NCI-H1048 (cell line): ENCODE measurements around the gene SMYD3.

Source experiments
- DNase-seq: peaks from one replicate; lab custom pipeline; 2025; lab: John Stamatoyannopoulos, UW

Gene SMYD3

DNA sequence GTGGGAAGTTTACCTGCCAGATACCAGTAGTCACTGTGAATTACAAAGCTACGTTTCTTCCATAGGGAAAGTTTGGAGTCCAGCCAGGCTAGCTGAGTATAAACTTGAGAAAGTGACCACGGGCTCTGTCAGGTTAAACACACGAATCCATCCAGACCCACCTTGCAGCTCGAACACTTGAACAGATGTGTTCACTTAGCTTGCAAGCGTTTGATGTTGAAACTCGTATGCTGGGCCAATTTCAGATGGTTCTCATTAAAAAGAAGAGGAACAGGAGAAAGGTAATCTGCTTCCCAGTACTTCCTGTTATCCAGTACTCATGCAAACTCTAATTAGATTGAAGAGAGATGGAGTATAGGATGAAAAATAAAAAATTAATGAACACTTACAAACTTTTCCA lies 636.4 kb downstream of the SMYD3 start:
- no peak for DNase-seq

DNA sequence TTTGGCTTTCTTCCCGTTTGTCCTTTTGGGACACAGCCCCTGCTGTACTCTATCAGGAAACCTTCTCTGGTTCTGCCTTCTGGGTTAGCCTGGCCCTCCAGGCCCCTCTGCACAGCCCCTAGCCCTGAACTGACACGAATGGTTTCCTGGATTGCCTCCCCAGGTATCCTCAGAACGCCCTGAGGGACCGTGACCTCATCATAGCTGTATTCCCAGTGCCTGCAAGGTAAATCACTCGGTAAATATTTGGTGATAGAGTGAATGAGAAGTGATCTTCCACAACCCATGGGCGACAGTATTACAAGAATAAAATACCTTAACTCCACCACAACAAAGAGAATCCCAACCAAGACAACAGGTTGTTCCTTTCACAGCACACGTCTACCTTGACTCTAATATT lies 637.2 kb downstream of the SMYD3 start:
- DNase-seq, result no peak

DNA sequence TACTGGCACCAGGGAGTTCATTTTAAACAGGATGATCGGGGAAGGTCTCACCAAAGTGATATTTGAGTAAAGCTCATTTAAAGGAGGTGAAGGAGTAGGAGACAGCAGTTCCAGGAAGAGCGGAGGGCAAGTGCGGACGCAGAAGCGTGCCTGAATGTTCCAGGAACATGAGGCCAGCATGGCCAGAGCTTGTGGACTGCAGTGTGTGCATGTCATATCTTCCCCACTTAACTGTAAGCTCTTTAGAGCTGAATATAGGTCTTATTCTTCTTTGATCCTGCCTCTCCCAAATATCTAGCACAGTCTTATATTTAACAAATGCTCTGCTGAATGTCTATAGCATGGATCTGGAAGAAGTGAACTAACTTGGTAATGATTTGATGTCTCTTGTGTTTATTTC lies 639.3 kb downstream of the SMYD3 start:
- no peak for DNase-seq

GRCh38 chr1:245864872-245865271 lies 642.2 kb downstream of the SMYD3 start:
- no peak for DNase-seq

- DNase-seq, result no peak
Measured at GRCh38 chr1:245863566-245864184, 643.4 kb downstream of the SMYD3 start.

GRCh38 chr1:245862812-245863540 lies 644.1 kb downstream of the SMYD3 start:
- no peak for DNase-seq

DNA sequence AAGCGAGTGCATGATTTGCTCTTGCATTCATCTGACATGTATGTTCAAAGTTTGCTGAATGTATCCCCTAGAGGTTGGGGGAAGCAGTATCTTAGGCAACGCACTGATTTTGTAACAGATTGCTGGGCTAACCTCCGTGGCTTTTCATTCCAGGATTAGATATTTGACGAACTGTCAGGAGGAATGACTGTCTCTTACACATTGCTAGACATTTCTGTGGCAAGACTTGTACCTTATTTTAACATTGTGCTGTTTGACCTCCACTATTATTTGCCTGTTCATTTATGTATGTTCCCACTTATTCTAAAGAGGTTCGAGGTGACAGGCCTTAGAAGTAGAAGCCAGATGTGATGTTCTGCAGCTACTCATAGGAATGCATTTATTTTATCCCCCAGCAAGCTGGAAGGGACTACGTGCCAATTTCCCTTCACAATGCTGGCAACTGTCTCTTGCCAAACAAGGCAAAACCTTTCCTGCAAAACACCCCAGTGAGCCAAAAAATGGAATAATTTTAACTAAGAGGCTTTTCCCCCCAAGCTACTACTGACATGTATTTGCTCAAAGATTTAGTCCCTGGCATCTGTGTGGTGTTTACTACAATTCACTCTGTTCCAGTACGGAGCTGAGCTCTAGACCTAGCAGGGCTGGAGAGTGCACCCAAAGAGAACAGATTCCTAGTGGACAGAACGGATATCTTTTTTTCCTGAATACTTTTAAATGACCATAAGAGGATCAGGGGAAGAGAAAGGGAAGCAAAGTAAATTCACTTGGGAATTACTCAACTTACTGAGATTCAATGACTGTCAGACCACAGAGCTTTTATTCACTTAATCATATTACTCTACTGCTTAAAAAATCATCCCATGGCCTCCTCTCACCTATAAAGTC lies 646.2 kb downstream of the SMYD3 start:
- no peak for DNase-seq

DNA sequence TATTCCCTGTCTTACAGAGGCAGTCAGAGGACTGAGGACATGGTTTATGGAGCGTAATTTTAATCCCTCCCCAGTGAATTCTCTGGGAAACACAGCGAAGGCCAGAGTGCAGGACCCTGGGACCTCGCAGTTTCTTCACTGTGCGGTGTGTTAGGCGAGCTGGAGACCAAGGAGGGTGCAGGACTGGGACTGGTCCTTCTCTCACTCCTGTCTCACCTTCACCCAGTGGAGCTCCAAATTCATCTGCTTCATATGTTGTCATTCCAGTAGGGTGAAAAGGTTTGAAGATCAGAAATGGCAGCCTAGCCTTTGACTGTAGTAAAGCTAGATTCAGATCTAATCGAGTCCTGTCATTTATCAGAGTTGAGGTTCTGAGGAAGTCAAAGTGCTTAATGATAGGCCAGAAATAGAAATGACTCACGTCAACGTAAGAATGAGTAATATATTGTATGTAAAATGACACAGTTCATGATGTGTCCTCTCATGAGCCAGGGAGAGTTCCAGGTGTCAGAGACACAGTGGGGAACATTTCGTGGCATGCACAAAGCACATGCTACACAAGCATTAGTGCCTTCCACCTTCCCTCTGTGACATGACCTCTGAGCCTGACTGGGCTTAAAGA lies 647.5 kb downstream of the SMYD3 start:
- no peak for DNase-seq

DNA sequence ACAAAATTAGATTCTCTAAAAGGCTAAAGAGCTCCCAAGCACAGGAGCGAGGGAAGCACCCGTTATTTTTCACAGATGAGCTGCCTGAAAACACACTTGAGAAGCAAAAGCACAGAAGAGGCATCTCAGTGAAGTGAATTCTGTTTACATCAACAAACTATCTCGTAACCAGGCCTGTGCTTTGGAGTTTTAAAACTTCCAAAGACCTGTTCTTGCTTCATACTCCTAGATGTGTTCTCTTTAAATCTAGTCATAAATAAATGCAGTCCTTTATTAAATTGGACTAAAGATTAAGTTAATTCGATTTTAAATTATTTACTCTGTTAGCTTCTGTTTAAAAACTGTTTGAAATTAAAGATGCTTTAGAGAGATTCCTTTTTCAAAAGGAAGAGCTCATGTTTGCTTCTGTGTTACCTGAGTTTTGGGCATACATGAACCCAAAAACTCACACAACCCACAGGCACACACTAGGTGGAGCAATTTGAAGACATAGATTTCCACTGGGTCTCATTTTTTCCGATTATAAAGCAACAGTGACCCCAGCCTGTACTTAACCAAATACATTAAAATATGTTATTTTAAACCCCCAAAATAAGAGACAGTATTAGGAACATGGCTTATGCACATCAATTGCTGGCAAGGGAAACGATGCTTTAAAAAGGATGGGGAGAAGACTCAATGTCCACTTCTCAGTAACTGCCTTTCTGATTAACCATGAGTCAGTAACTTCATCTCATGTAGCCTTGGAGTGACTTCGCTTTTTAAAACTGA lies 648.2 kb downstream of the SMYD3 start:
- DNase-seq, result no peak

- DNase-seq, result no peak
Measured at GRCh38 chr1:245858022-245858721, 648.9 kb downstream of the SMYD3 start.

DNA sequence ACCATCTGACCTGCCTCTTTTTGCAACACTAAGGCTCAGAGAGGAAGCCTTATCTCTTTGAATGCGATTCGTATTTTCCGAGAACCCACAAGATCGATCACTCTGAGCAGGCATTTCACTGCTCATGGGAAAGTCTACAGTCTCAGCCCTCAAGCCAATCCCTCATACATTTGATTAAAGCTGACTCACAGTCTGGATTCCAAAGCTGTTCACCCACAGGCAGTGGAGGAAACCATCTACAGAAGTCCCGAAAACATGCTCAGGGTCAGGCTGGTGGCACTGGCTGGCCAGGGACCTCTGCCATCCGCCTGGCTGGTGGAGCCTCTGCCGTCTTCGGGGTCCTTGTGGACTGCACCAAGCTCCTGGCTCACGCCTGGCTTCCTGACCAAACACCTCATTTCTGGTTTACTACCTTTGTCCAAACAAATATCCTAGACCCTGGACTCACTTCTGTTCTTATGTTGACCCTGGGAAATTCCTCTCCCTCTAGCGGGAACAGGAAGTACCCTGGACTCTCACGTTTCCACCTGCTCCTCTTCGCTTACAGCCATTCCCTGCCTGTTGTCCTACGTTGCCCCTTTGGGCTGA lies 650.0 kb downstream of the SMYD3 start:
- no peak for DNase-seq

- DNase-seq, result no peak
Measured at GRCh38 chr1:245855846-245856730, 651.0 kb downstream of the SMYD3 start.

DNA sequence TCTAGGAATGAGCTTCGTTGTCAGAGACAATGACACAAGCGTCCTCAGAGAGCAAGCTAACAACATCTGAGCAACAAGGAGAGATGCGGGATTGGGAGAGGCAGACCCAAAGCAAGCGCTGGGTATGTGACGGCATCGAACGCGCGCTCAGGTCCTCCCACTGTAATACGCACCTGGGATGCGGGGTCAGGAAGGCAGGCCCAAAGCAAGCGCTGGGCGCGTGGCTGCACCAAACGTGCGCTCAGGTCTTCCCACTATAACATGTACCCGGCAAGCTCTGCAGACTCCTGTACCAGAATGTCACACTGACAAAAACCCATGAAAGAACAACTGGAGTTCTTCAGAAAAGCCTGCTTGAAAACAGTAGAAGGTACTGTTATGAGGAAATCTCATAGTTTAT lies 653.8 kb downstream of the SMYD3 start:
- no peak for DNase-seq

DNA sequence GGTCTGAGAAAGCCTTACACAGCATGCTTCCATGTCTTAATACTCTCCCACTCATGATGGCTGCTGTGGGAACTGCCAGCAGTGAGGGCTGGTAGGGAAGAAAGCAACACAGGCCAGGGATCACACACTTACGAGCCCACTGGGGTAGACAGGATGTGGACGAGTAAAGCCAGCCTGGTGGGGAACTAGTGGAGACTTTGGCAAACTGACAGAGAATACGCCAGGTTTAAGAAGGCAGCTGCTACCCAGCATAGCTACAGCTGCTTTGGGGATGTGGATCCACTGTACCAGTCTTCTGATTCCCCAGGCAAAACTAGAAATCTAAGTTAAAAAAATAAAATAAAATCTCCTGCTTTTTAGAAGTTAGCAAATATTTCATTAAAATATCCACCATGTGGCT lies 664.0 kb downstream of the SMYD3 start:
- DNase-seq, result no peak

DNA sequence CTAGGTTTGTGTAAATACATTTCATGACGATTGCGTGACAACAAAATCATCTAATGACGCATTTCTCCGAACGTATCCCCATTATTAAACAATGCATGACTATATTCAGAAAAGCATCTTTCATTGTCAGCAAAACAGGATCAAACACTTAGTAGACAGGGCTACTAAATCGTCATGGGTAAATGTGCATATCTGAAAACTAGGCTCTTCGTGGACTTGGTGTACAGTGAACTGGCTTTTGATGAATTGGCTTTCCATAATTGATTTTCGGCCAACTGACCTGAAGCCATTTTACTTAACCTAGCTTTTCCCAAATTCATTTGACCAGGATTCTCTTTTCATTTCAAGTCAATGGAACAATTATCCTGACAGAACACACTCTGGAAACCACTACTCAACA lies 665.0 kb downstream of the SMYD3 start:
- no peak for DNase-seq

- no peak for DNase-seq
Measured at GRCh38 chr1:245840971-245841370, 666.1 kb downstream of the SMYD3 start.

DNA sequence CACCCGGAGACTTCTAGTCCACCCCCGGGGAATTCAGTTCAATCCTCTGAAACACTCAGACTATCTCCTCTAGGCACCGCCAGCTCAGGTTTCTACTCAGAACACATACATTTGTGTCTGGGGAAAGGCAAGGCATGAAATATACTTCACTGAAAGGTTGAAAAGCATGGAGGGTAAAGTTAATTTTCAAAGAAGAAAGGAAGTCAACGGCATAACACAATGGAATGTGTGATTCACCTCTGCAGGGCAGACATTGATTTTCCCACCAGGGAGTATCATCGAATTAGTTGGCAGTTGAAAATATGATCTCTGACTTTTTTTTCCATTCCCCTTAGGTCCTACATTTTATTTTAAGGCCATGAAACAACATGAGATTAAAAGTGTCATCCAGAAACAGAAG lies 669.4 kb downstream of the SMYD3 start:
- DNase-seq, result no peak

DNA sequence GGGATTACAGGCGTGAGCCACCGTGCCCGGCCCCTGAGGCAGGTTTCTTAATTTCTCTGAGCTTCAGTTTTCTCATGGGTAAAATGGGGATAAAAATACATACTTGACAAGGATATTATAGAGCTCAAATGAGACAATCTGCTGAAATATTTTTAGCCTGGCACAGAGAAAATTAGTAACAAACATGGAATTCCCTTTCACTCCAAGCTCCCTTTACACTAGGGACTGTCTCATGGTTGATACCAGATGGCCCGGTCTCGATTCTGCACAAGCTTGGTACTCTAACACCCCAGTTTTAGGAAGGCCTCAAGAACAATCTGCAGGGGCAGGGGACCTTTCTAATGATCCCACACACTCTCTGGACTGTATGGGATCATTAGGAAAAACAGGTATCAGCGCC lies 671.7 kb downstream of the SMYD3 start:
- DNase-seq, result no peak

DNA sequence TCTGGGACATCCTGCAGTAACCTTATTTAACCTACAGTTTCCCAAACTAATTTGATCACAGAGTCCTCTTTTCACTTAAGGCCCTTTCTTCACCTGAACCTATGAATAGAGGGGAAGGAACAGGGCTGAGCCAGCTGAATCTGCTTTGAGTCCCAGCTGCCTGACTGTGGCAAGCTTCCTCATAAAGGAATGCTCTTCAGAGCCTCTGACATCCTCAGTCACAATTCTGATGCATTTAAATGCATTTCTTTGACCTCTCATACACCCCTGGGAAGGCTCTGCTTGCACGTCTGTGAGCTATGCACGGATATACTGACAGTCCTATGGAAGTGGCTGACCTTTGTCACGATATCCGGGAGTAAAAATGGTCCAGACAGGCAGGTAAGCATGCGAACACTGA lies 673.1 kb downstream of the SMYD3 start:
- DNase-seq, result no peak
